HG03558 (cell line): ENCODE measurements around the gene TRAP1.

Experiments used
- ATAC-seq: cut with Tn5 transposase; IDR thresholded peaks from one replicate; pipeline ENCODE4 v1.9.1; 2021; ENCODE audit warnings: moderate number of reproducible peaks; ENCODE audit not compliant: unreplicated experiment; ENCODE audit errors: extremely low read depth

TRAP1 gene

GRCh38 chr16:3737181-3737580, 19.9 kb upstream of the TRAP1 start:
- ATAC-seq, result no peak

DNA sequence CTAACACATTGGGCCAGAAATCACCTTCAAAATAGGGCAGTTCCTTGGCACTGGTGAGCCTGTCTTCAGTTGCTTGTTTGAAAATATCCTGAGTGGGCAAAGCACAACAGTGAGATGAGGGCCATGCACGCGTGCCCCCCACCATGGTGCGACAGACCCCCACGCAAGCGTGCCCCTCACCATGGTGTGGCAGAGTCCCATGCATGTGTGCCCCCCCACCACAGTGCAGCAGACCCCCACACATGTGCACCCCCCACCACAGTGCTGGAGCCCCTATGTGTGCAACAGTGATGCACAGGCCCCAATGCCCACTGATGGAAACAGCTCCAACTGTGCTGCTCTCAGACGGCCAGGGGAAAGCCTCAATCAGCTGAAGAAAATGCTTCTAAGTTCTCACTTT, 18.8 kb upstream of the TRAP1 start:
- no peak for ATAC-seq

DNA sequence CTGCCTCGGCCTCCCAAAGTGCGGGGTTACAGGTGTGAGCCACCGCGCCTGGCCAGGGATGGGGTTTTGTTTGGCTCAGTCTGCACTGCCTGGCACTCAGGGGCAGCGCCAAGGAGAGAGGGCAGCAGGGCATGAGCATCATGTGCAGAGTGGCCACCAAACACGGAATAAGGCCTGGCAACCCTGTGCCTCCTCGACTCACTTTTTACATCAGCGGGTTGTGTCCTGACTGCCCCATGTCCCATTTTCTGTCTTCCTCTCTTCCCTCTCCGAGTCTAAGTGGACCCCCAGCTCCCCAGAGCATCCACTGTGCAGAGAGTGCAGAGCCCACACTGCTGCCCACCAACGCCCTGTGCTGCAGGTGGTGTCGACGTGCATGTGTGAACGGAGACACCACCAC, 18.2 kb upstream of the TRAP1 start:
- ATAC-seq, result no peak

- no peak for ATAC-seq
These were observed 17.5 kb upstream of the TRAP1 start for GRCh38 chr16:3734758-3735221.

DNA sequence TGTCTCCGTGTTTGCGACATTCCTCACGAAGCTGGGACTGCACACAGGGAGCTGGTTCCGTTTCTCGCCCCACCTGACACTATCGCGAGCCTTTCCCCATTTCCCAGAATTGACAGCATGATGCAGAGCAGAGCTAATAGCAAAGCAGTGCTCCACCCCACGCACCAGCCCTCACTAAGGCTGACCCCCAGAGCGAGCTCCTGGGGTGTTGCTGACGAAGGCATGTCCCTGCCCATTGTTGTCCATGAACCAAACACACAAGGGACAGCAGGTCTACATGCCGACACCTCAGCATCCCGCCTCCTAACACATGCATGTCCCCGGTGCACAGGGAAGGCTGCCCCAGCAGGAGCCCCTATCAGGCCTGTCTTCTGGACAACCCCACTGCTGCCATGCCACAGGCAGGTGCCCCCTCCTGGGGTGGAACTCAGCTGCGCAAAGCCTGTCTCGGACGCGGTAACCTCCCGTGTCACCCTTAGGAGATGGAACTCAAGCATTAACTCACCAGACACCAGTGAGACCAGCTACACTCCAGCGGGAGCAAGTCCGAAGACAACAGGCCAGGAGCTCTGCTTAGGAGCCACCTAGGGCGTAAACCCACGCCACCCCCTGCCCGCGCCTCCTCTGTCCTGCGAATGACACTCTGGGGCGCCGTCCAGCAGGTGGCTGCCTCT, 16.9 kb upstream of the TRAP1 start:
- no peak for ATAC-seq

DNA sequence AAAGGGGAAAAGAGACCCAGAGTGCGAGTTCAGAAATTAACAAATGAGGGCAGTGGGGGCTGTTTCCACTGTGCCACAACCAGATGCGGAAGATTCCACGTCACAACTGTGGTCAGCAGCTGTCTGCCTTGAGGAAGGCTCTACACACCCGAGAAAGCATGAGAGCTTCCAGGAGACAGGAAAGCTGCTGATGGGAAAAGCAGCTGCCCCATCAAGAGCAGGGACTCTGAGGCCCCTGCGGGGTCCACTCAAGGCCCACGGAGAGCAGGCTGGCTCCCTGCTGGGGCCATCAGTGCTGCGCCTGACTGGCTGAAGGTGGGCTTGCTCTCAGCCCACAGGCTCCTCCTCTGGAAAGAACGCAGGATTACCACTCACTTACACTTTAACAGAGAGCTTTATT, 14.8 kb upstream of the TRAP1 start:
- no peak for ATAC-seq

DNA sequence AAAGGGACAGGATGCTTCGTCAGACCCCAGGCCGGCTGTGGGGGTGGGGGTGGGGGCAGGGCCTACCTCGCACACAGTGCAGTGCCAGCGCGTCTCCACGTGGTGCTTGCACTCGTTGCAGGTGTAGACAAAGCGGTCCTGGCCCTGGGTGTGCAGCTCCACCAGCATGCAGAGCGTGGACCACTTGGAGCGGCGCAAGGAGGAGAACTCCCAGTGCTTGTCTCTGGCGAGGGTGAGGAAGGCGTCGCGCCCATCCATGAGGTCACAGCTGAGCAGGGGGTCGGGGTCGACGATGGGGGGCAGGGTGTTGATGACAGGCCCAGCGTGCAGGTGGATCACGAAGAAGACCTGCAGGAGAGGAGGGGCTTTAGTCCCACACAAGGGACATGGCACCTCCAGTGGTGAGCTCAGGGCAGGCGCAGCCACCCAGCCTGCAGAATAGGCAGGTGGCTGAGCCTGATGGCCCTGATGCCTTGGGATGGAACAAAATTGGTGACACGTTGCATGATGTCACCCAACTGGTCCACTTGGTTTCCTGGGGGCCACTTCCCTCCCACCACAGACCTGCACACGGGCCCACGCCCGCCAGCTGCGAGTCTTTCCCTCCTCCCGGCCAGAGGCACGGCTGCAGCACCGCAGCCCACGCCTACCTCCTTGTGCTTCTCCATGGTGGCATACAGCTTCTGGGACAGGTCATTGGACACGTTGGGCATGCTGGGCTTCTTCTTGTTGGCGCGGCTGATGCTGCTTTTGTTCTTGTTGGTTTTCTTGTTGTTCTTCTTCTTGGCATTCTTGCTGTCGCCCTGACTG, 14.0 kb upstream of the TRAP1 start:
- no peak for ATAC-seq

GRCh38 chr16:3730161-3731125, 13.1 kb upstream of the TRAP1 start:
- ATAC-seq, result no peak

DNA sequence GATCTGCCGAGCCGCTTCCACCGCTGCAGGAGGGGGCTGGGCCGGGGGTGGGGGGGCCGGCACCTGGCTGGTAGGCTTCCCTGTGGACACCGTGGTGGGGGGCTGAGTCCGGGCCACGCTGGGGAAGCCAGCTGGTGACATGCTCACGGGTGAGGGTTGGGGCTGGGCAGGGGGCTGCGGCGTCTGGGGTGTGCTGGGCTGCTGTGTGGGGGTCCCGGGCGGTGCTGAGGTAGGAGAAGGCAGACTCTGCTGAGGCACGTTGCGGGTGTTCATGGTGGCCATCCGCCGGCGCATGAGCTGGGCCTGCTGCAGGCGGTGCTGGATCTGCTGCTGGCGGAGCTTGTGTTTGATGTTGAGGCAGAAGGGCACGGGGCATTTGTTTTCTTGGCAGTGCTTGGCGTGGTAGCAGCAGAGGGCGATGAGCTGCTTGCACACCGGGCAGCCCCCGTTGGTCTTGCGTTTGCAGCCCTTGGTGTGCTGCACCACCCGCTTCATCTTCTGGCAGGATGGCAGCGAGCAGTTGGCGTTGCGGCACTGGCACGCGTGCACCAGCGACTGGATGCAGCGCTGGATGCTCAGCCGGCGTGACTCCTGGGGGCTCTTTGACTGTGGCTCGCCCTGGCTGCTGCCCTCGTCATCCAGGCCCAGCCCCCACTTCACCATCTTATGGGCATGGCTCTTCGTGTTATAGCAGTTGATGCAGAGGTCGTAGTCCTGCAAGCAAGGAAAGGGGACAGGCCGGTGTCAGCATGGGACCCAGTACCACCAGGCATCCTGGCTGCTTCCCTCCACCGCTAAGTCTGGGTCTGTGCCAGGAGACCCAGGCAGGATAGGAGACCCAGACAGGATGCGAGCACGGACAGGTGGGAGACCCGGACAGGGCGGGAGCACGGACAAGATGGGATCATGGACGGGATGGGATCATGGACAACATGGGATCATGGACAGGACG, 12.1 kb upstream of the TRAP1 start:
- ATAC-seq, result no peak

DNA sequence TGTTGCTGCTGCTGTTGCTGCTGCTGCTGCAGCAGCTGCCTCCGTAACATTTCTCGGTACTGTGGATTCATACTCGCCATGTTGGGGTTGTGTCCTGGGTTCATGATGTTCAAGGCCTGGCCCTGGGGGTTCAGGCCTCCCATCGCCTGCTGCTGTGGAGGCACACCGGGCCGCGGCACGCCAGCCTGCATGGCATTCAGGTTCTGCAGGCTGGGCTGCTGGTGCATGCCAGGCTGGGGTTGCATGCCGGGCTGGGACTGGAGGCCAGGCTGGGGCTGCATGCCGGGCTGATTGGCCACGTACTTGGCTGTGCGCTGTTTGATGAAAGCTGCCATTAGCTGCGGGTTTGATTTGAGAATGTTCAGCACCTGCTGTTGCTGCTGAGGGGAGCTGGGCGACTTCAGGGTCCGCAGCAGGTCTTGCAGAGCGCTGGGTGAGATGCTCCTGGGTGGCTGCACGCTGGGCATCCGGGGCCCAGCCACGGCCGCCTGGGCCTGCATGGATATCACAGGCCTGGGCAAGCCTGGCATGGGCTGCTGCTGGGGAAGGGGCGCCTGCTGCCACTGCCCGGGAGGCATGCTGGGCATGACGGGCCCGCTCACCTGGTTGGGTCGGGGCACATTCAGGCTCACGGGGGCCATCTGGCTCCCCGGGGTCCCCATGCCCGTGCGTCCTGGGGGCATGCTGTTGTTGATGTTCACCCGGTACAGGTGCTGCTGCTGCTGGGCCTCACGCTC, 11.3 kb upstream of the TRAP1 start:
- no peak for ATAC-seq

GRCh38 chr16:3727806-3728381, 10.6 kb upstream of the TRAP1 start:
- no peak for ATAC-seq

DNA sequence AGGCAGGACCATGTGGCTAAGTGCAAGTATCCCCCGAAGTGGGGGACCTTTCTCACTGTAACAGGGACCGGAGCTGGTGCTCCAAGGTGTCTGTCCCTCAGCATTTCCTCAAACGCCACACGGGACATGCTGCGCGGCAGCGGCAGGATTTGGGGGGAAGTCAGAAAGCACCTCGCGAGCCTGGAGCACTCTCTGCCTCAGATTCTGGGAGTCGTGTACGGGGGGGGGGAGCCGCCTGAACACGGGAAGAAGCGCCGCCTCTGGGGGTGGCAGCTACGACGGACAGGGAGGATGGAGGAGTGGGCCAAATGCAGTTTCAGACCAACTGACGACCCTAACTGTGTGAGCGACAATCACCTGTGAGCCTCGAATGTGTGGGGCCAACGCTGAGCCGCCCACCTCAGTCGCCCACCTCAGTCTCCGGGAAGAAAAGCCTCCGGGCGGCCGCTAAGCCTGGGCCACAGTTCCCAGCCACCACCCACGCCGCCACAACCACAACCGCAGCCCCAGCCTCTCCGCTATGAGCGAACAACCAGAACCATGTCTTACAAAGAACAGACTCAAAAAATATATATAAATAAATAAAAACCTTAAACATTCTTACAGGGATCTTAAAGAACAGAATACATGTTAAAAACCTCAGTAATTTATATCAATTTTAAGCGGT, 8.8 kb upstream of the TRAP1 start:
- ATAC-seq, result no peak

DNA sequence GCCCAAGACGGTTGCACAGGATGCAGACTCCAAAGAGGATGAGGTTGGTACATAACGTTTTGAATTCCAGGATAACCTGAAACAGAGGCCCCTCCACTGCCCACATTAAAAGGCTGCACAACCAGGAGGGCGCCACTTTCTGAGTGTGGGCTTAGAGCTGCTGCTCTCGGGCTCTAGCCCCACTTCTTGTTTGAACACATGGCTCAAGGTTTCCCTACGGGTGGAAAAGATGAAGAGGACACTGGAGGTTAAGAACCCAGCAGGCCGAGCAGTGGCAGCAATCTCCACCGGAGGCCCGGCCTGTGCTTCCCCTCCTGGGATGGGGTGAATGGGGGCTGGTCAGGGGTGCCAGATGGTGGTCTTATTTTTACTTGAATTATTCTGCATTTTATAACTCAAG, 8.0 kb upstream of the TRAP1 start:
- ATAC-seq, result no peak

- ATAC-seq, result no peak
These were observed 5.2 kb upstream of the TRAP1 start for GRCh38 chr16:3722508-3722907.

GRCh38 chr16:3720418-3720817, 3.1 kb upstream of the TRAP1 start:
- ATAC-seq, result no peak

DNA sequence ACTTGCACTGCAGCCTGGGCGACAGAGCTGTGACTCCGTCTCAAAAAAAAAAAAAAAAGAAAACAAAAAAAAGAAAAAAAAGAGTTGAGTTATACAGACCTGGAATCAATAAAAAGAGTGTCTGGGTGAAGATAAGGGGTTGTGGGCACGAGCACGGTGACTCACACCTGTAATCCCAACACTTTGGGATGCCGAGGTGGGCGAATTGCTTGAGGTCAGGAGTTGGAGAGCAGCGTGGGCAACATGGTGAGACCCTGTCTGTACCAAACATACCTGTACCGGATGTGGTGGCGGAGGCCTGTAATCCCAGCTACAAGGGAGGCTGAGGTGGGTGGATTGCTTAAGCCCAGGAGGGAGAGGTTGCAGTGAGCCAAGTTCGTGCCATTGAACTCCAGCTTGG, 1.3 kb upstream of the TRAP1 start:
- ATAC-seq, result no peak

DNA sequence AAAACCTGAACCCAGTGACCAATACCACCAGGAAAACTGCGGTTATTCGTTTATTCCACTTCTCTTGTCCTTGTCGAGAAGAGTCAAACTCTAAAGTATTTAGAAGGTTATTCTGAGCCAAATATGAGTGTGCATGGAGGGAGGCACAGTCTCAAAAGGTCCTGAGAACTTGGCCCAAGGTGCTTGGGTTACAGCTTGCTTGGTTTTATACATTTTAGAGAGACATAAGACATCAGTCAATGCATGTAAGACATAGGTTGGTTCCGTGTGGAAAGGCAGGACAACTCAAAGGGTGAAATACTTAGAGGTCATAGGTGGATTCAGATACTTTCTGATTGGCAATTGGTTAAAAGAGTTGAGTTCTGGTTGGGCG, 681 bp upstream of the TRAP1 start:
- no peak for ATAC-seq

DNA sequence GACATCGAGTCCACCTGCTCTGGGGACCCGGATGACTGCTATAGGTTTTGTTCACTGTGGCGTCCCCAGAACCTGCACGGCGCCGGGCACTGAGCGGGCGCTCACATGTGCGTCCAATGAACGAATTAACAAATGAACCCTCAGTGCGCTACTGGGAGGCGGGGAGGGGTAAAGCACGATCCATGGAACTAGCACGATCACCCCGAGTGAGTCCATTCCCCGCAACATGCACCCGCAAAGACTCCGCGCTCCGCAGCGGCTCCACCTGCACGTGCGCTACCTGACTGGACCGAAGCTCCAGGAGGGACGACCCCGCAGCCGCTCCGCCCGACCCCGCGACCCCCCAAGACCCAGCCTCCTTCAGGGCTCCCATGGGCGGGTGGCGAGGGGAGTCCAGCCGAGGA, 491 bp downstream of the TRAP1 start:
- ATAC-seq, result no peak
